GM19455 (cell line): Measurements from ENCODE around the gene RGMA.

ENCODE experiments used
- ATAC-seq: cut with Tn5 transposase; IDR thresholded peaks from one replicate; pipeline ENCODE4 v1.9.1; 2021; ENCODE audit not compliant: unreplicated experiment

Gene RGMA

DNA sequence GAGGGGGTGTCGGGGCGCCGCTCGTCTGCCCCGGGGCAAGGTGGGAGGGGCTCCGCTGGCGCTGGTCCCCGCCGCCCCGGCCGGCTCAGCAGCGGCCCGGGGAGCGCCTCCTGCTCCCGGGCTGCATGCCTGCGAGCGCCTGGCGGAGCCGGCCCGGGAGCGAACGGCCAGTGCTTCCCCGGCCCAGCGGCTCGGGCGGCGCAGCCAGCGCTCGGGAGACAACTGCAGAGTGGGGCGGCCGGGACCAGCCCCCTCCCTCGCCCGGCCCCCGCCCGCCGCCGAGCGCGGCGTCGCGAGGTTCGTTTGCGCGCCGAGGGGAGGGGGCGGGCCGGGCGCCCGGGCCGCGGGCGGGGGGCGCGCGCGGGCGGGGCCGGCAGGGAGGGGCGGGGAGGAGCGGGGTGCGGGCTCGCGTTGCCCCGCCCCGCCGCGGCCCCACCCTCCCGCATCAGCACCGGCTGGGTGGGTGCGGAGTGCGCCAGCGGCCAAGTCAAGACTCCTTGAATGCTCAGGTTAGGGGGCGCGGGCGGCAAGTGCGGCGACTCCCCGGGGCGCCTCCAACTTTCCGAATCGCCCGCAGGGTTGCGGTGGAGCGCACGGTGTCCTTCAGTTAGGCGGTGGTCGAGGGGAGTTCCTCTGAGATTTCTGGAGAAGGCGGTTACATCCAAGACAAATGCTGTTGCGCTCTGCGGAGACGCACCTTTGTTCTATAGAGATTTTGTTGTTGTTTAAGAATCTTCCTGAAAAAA lies at the start of gene RGMA:
RGMA (minus strand) TSS at position 231 of the 746 bp plus-strand sequence. CDS start 279 bp downstream, outside the sequence.
- ATAC-seq: no peak

DNA sequence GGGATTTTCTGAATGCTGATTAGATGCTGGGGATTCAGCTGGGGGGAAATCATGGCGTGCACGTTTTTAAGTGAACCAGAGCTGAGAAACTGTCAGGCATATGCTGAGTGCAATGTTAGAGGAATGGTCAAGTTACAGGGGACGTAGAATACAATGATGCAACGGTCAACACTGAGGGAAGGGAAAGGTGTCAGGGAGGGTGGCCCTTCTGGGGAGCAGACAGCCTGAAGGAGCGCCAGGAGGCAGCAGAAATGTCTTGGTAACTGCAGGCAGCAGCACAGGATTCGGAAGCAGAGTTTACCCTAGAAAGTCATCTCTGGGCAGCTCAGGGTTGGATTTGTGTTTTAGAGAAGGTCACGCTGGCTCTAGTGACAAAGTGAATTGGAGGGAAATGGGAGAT lies 47.6 kb upstream of the RGMA start:
- no peak for ATAC-seq

DNA sequence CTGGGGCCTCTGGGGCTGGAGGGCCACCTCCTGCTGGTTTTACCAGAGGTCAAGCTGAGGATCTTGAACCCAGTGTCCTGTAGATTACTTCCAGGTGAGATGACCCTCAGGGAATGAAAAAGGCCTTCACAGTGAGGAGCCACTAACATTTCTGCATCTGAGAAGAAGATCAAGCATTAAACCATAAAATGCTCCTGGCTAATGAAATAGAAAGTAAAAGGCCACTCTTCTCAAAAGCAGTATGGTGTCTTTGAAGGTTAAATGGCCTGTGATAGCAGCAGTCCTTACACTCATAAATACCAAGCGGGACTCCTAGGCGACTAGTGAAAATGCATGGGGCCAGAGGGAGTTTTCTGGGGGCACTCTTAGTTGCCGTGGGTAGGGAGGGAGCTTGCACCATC lies 47.0 kb upstream of the RGMA start:
- no peak for ATAC-seq

GRCh38 chr15:93135459-93135858 lies 46.4 kb upstream of the RGMA start:
- no peak for ATAC-seq

- no peak for ATAC-seq
Measured at GRCh38 chr15:93131485-93132095, 42.6 kb upstream of the RGMA start.

DNA sequence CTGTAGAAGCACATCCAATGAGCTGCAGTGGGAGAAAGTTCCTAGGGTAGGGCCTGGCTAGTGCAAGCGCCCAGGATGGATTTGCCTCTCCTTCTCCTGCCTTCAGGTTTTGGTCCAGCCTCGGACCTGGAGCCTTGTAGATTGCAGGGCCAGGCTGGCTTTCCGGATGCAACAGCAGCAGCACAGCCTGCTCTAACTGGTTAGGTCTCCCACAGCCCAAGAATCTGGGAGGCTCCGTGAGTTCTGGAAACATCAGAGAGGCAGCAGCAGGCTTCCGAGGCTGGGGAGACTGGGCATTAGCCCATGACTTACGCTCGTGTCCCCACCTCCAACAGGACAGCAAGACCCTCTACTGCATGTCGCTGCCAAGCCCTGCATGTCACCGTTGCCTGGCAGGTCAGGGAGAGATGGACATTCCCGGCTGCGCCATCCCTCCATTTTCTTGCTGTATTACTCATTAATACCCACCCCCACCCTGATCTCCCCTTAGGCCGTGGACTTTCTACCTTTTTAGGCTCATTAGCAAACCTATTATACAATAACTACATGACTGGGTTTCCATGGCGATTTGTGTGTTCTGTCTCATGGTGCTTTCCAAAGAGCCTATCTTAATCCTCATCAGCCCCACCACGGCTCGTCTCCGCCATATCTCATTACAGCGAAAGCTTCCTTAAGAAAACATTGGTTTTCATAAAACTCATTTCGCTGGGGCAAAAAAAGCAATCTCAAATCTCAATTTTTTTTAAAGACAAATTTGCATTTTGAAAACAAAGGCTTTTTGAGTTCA lies 40.9 kb upstream of the RGMA start:
- ATAC-seq: no peak

GRCh38 chr15:93127286-93127685 lies 38.3 kb upstream of the RGMA start:
- ATAC-seq: no peak

DNA sequence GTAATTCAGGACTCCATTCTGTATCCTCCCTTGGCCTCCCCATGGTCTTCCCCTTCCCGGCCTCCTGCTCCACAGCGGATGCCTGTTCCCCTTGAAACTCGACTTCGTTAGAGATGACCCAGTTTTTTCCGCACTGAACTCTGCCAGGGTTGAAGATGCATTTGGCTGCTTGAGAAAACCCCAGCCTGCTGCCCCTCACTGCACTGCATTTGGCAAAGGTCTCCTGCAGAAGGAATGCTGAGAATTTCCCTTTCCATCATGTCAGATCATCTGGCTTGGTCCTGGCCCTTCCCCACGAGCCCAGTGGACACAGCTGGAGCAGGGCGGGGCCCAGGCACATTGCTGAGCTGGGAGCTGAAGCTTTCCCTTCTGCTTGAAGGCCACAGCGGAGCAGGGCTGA lies 37.6 kb upstream of the RGMA start:
- no peak for ATAC-seq

DNA sequence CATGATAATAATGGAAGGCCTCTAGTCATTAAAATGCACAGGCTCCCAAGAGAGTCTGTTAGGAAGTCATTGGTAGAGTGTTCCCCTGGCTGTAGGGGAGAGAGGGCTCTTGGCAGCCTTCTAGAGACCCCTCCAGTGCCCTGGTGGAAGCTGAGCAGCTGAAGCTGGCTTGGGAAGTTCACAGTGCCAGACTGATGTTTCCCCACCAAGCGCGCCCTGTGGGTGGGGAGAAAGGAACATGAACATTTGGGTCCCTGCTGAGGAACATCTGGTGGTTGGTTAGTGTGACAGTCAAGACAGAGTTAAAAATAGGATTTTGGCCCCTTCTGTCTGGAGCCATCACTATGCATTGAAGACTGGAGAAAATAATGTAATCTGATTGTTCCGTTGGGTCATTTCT lies 37.1 kb upstream of the RGMA start:
- ATAC-seq: no peak

GRCh38 chr15:93124126-93124525 lies 35.1 kb upstream of the RGMA start:
- ATAC-seq: no peak

GRCh38 chr15:93121973-93122910 lies 33.2 kb upstream of the RGMA start:
- no peak for ATAC-seq

DNA sequence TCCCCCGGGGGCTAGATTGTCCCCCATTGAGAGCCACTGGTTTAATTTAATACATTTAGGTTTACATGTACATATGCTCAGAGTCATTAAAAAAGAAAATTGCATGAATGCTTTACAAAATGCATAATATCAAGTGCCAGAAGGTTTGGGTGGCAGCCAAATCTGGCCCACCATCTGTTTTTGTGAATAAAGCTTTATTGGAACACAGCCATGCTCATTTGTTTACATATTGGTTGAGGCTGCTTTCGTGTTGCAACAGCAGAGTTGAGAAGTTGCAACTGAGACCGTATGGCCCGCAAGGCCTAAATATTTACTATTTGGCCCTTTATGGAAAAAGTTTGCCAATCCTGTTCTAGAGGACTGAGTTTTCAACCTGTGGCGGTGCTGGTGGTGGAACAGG lies 32.1 kb upstream of the RGMA start:
- ATAC-seq: no peak

- ATAC-seq: no peak
Measured at GRCh38 chr15:93118904-93119303, 29.9 kb upstream of the RGMA start.

DNA sequence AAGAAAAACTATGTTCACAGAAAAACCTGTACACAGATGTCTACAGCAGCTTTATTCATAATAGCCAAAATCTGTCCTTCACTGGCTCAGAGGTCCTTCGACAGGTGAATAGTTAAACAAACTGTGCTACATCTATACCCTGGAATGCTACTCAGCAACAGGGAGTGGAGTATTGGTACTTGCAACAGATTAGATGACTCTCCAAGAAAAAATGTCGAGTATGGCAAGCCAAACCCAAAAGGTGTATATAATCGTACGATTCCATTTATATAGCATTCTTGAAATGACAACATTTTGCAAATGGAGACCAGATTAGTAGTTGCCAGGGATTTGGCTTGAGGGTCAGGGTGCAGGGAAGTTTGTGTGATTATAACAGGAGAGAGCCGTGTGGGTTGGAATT lies 22.4 kb upstream of the RGMA start:
- ATAC-seq: no peak

DNA sequence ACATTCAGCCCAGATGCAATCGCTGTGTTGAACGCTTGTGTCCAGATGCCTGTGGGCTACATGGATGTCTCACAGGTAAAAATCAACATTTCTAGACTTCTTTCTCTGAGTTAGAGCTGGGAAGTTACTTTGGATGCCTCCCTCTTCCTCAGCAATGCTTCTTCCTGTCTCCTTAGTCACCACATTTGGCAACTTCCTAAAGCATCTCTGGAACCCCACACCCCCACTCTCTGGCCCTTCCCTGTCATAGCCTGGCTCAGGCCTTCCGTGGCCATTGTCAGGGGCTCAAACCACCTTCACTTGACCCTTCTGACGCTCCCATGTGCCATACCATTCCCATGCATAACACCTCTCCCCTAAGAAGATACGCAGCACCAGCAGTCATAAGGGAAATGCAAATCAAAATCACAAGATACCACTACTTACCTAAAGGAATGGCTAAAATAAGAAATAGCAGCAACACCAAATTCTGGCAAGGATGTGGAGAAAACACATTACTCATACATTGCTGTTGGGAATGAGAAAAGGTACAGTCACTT lies 21.6 kb upstream of the RGMA start:
- ATAC-seq: no peak

GRCh38 chr15:93109336-93110102 lies 20.5 kb upstream of the RGMA start:
- ATAC-seq: no peak

GRCh38 chr15:93107646-93108045 lies 18.6 kb upstream of the RGMA start:
- ATAC-seq: no peak

DNA sequence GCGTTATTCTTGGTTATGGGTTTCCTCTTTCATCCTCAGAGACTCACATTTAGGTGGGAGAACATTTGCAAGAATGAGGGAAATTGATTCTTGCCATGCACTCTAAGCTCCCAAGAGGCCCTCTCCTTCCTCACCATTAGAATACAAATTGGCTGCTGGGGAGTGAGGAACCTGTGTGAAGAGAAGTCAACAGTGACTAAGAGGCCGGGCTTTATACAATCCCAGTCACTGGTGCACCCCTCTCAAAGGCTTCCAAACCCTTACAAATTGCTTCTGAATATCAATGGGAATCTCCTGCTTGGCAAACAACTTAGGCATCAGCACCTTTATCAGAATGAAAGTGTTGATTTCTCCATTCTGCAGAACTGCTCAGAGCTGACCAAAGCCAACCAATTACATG lies 16.5 kb upstream of the RGMA start:
- ATAC-seq: no peak

DNA sequence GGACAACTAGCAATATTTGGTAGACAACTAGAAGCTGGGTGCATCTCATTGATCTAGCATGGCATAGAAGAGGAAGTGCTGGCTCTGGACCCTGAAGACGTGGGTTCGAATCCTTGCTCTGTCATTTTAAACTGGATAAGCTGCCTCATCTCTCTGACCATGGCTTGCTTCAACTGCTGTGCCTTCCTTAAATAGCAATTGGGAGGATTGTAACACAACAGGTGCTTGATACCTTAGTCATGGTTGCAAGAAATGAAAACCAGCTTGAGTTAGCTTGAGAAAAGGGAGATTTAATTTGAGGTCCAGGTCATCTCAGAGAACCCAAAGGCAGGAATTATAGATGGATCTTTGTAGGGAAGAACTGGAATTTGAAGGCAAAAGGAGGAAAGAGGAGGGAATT lies 14.8 kb upstream of the RGMA start:
- no peak for ATAC-seq

DNA sequence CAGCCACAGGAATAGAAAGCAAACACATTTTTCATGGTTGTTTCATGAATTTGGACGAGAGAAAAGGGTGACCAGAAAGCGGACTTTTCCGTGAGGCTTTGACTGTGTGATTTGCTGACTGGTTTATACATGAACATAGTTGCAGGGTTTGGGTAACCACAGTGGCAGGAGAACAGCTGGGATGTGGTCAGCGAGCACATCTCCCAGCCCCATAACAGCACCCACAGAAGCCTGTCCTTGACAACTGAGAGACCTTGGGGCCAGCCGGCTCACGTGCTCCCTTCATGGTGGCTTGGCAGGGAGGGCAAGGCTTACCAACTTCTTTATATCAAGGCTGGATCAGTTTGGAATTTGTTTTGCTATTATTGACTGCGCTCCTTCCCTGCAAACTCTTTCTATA lies 13.2 kb upstream of the RGMA start:
- no peak for ATAC-seq
